A673 (cell line): Measurements from ENCODE around the gene IGFN1. TPM values are rescaled to one million over a fixed set of nuclear protein-coding genes. Genes with fewer than 3 reads are reported as not detected.

Experiments used
- BruUV-seq: library from RNA; stranded (reverse); fragments of 400-500 nt; replicated peaks from 2 replicates; lab custom pipeline; 2021; lab: Mats Ljungman, UMichigan
- CTCF ChIA-PET: fragments of 300-600 bp; sonication (Branson Sonifier 250); formaldehyde crosslinking; loops from one replicate; lab custom pipeline; 2022; ENCODE audit warnings: antibody characterized with exemption; lab: Charles Lee
- POLR2A ChIA-PET: fragments of 300-600 bp; sonication (Branson Sonifier 250); formaldehyde crosslinking; loops from one replicate; lab custom pipeline; 2022; ENCODE audit warnings: antibody characterized with exemption; ENCODE audit not compliant: low non-redundant PET; lab: Charles Lee
- DNase-seq: peaks from one replicate; pipeline ENCODE4 v3.0.0-alpha.2; 2015; ENCODE audit warnings: low spot score
- H3K27ac ChIP-seq: fragments of 200-600 bp; sonication (generic); 2 replicates; pipeline ENCODE4 v1.5.1; 2016; ENCODE audit warnings: mixed run types, low read depth, mild to moderate bottlenecking, mixed read lengths, antibody characterized with exemption, low read length; ENCODE audit not compliant: poor library complexity, severe bottlenecking
- H3K27me3 ChIP-seq: fragments of 200-600 bp; sonication (generic); replicated peaks from 2 replicates; pipeline ENCODE4 v1.6.1; 2017; ENCODE audit warnings: mixed run types, low read depth, mild to moderate bottlenecking, mixed read lengths, antibody characterized with exemption, low read length; ENCODE audit not compliant: insufficient read depth, poor library complexity
- H3K36me3 ChIP-seq: fragments of 200-600 bp; sonication (generic); 2 replicates; pipeline ENCODE4 v1.6.1; 2016; ENCODE audit warnings: mixed run types, mild to moderate bottlenecking, mixed read lengths, antibody characterized with exemption, low read length; ENCODE audit not compliant: insufficient read depth, poor library complexity, severe bottlenecking
- H3K4me1 ChIP-seq: fragments of 200-600 bp; sonication (generic); 2 replicates; pipeline ENCODE4 v1.6.1; 2017; ENCODE audit warnings: mixed run types, mild to moderate bottlenecking, mixed read lengths, antibody characterized with exemption, low read length; ENCODE audit not compliant: insufficient read depth, poor library complexity, severe bottlenecking
- H3K4me3 ChIP-seq: fragments of 200-600 bp; sonication (generic); 2 replicates; pipeline ENCODE4 v1.5.1; 2016; ENCODE audit warnings: low read depth, mixed run types, mild to moderate bottlenecking, mixed read lengths, low read length; ENCODE audit not compliant: poor library complexity, severe bottlenecking
- H3K9me3 ChIP-seq: fragments of 200-600 bp; sonication (generic); 2 replicates; pipeline ENCODE4 v1.6.1; 2016; ENCODE audit warnings: mixed run types, low read depth, mild to moderate bottlenecking, mixed read lengths, antibody characterized with exemption, low read length; ENCODE audit not compliant: poor library complexity, severe bottlenecking
- CTCF ChIP-seq: fragments of 300-800, 200-600 bp; sonication (generic); conservative IDR thresholded peaks from 2 replicates; pipeline ENCODE4 v1.5.1; 2017; ENCODE audit warnings: low read depth, mild to moderate bottlenecking, antibody characterized with exemption, low read length, moderate library complexity, mixed read lengths
- EZH2 ChIP-seq: fragments of 200-600 bp; sonication (generic); IDR thresholded peaks from 2 replicates; pipeline ENCODE4 v1.6.1; 2017; ENCODE audit warnings: borderline replicate concordance, low read depth, mild to moderate bottlenecking, mixed read lengths, antibody characterized with exemption, low read length; ENCODE audit not compliant: poor library complexity, severe bottlenecking
- intact Hi-C: fragments of 100-400 bp; cut with micrococcal nuclease; formaldehyde crosslinking; loops from one replicate; pipeline ENCODE4 v1.10.0; 2022; ENCODE audit not compliant: unreplicated experiment
- total RNA-seq: library from RNA; stranded (reverse); gene quantifications from 2 replicates; pipeline ENCODE4 v1.2.3, GENCODE V29; 2021

Gene IGFN1
- total RNA-seq, 1 experiment from 2014 or later: 1.2 TPM

- DNase-seq: no peak
- POLR2A ChIA-PET: no interaction called here
- intact Hi-C loops: no loop called here
- CTCF ChIA-PET: no interaction called here
- no peak overlapping the region for H3K27ac ChIP-seq
- H3K4me1 ChIP-seq: no peaks in the 10 kb centered on the region
- BruUV-seq: no TSS peak
- TF ChIP-seq EZH2 (no peak), CTCF (no peak)
- H3K4me3 ChIP-seq: no peak overlapping the region
- no peaks in the 10 kb centered on the region for H3K36me3 ChIP-seq
- no peaks in the 10 kb centered on the region for H3K9me3 ChIP-seq
- no peaks in the 10 kb centered on the region for H3K27me3 ChIP-seq
Measured at GRCh38 chr1:201212056-201212455, 21.4 kb downstream of the IGFN1 start.

GRCh38 chr1:201212461-201213055 is 21.9 kb downstream of the IGFN1 start:
- H3K4me3 ChIP-seq: no peak overlapping the region
- H3K27ac ChIP-seq: no peak overlapping the region
- CTCF ChIA-PET: no interaction called here
- no peak for DNase-seq
- no TSS peak for BruUV-seq
- intact Hi-C loops: no loop called here
- TF ChIP-seq CTCF: no peak
- no peak for TF ChIP-seq EZH2
- POLR2A ChIA-PET: interaction anchor here (0.6 kb wide), 1 partner anchor 105 kb away, joined by 3 read pairs; no protein-coding TSS in a partner anchor
- H3K9me3 ChIP-seq: no peaks in the 10 kb centered on the region
- no peaks in the 10 kb centered on the region for H3K36me3 ChIP-seq
- no peaks in the 10 kb centered on the region for H3K4me1 ChIP-seq
- H3K27me3 ChIP-seq: no peaks in the 10 kb centered on the region

GRCh38 chr1:201213106-201213770 is 22.6 kb downstream of the IGFN1 start:
- H3K27me3 ChIP-seq: no peaks in the 10 kb centered on the region
- H3K4me3 ChIP-seq: no peak overlapping the region
- H3K27ac ChIP-seq: no peak overlapping the region
- CTCF ChIA-PET: no interaction called here
- H3K9me3 ChIP-seq: no peaks in the 10 kb centered on the region
- no peaks in the 10 kb centered on the region for H3K36me3 ChIP-seq
- intact Hi-C loops: no loop called here
- no peaks in the 10 kb centered on the region for H3K4me1 ChIP-seq
- no peak for DNase-seq
- BruUV-seq: no TSS peak
- POLR2A ChIA-PET: interaction anchor here (0.6 kb wide), 1 partner anchor 106 kb away, joined by 3 read pairs; no protein-coding TSS in a partner anchor
- TF ChIP-seq CTCF (no peak), EZH2 (no peak)
